Activated naive CD8-positive, alpha-beta T cell (primary cell): ENCODE results near the gene CACNB1.
A peak's percentile ranks its signal among the peaks of the same experiment; 100 is the strongest.
"Not testable (repeated sequence)": the region's sequence is repeated elsewhere in the genome, so short reads cannot be mapped to it uniquely, and the experiment has no call there.

Experiments used
- H3K27ac Mint-ChIP-seq: one replicate; pipeline ENCODE4 v1.8.0; 2021; ENCODE audit warnings: mixed read lengths
- H3K27me3 Mint-ChIP-seq: one replicate; pipeline ENCODE4 v1.8.0; 2021; ENCODE audit warnings: mixed read lengths
- H3K36me3 Mint-ChIP-seq: one replicate; pipeline ENCODE4 v1.8.0; 2021; ENCODE audit warnings: mixed read lengths
- H3K4me1 Mint-ChIP-seq: one replicate; pipeline ENCODE4 v1.8.0; 2021; ENCODE audit warnings: low read depth, mixed read lengths
- H3K4me3 Mint-ChIP-seq: one replicate; pipeline ENCODE4 v1.8.0; 2021; ENCODE audit warnings: mild to moderate bottlenecking, mixed read lengths
- H3K9me3 Mint-ChIP-seq: one replicate; pipeline ENCODE4 v1.8.0; 2021; ENCODE audit warnings: low read depth, mixed read lengths

The CACNB1 gene

DNA sequence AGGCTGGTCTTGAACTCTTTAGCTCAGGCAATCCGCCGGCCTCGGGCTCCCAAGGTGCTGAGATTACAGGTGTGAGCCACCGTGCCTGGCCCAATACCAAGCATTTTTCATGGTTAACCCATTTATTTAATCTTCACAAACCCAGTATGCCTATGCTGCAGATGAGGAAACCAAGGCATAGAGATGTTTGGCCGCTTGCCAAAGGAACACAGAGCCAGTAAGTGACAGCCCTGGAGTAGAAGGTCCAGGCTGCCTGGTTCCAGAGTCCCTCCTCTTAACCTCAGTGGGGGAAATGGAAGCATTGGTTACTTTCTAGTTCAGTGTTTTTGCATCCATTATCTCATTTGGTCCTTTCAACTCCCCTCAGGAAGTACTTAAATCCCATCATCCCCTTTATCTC, 16.2 kb downstream of the CACNB1 start:
- Mint-ChIP-seq H3K4me1 (no peaks in the 10 kb centered on the region), H3K36me3 (peaks cover 6% of the 10 kb centered on the region), H3K9me3 (no peaks in the 10 kb centered on the region), H3K4me3 (no peak overlapping the region), H3K27me3 (no peaks in the 10 kb centered on the region), H3K27ac (no peak overlapping the region)

DNA sequence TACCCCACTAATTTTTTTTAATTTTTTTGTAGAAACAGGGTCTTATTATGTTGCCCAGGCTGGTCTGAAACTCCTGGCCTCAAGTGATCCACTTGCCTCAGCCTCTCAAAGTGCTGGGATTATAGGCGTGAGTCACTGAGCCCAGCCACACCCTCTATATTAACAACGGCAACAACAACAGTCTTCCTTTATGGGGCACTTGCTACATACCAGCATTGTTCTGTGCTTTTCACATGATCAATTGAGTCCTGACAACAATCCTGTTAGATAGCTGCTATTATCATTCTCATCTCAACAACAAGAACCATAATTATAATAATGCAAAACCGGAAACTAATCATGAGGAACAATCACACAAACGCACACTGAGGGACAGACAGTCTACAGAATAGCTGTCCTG, 18.9 kb downstream of the CACNB1 start:
- no peaks in the 10 kb centered on the region for H3K27me3 Mint-ChIP-seq
- H3K36me3 Mint-ChIP-seq, result peaks cover 3% of the 10 kb centered on the region
- H3K27ac Mint-ChIP-seq, result no peak overlapping the region
- H3K4me1 Mint-ChIP-seq, result peaks cover 3% of the 10 kb centered on the region
- H3K4me3 Mint-ChIP-seq, result no peak overlapping the region
- H3K9me3 Mint-ChIP-seq, result no peaks in the 10 kb centered on the region

DNA sequence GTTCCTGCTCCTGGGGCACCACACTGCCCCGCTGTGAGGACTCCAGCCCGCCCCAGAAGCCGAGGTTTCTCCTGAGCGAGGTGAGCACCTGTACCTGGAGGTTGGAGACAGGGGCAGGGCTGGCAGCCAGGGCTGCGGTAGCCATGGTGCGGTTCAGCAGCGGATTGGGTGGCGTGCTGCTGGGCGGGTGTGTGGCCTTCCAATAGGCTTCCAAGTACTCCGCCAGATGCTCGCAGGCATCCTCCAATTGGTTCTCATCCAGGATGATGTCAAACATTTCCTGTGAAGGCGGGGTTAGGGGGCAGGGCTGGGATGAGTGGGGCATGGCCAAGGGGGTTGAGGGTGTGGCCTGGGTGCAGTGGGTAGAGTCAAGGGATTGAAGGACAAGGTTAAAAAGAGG, 20.2 kb downstream of the CACNB1 start:
- Mint-ChIP-seq H3K9me3 (no peaks in the 10 kb centered on the region), H3K36me3 (no peaks in the 10 kb centered on the region), H3K27me3 (no peaks in the 10 kb centered on the region), H3K27ac (no peak overlapping the region), H3K4me3 (no peak overlapping the region), H3K4me1 (peaks cover 11% of the 10 kb centered on the region)

DNA sequence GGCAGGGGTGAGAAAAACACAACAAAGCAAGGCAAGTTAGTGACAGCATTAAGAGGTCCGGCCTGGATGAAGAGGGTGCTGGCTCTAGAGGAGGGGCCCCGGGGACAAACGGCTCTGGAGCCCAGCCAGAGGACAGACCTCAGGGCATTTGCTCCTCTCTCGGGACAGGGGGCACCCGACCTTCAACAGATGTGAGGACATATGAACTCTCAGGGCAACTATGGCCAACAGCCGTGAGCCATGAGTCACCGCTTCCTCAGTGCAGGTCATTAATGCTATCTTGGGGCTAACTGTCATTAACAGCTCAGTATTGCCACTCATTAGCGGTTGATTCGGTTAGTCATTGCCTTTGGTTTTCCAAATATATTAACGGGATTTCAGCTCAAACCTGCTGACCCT, 21.8 kb downstream of the CACNB1 start:
- H3K27ac Mint-ChIP-seq, result no peak overlapping the region
- H3K9me3 Mint-ChIP-seq, result no peaks in the 10 kb centered on the region
- peaks cover 11% of the 10 kb centered on the region for H3K4me1 Mint-ChIP-seq
- no peaks in the 10 kb centered on the region for H3K36me3 Mint-ChIP-seq
- no peaks in the 10 kb centered on the region for H3K27me3 Mint-ChIP-seq
- no peak overlapping the region for H3K4me3 Mint-ChIP-seq

DNA sequence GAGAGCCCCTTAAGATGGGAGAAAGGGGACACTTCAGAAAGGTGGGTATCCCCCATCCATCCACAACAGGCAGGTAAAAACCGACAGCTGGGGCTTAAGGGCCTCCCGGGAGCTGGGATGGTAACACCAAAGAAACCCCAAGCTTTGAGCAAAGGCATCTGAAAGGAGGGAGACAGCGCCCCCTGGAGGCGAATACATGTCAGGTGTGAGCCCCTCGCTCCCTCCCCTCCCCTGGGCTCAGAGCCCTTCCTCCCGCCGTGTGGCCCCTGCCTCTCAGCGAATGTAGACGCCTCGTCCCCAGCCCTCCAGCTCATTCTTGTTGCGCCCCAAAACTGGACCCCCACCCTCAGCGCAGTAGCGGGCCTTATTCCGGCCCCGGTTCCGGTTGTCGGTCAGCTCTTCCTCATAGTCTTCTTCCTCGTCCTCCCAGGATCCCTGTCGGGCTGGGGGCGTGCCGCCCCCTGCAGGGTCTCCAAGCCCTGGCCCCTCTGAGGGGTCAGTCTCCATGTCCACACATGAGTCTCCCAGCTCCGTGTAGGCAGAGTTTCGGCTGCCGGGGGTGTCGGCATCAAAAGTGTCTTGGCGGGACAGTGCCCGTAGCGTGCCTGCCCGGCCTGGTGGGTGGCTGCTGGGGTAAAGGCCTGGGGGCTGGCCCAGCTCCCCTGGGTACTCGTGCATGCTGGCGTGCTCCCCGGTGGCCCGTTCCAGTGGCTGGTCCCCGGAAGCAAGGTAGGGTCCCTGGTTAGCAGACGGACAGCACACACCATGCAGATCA, 22.4 kb downstream of the CACNB1 start:
- Mint-ChIP-seq H3K36me3 (no peaks in the 10 kb centered on the region), H3K27ac (no peak overlapping the region), H3K4me1 (peaks cover 11% of the 10 kb centered on the region), H3K4me3 (no peak overlapping the region), H3K27me3 (no peaks in the 10 kb centered on the region), H3K9me3 (no peaks in the 10 kb centered on the region)

DNA sequence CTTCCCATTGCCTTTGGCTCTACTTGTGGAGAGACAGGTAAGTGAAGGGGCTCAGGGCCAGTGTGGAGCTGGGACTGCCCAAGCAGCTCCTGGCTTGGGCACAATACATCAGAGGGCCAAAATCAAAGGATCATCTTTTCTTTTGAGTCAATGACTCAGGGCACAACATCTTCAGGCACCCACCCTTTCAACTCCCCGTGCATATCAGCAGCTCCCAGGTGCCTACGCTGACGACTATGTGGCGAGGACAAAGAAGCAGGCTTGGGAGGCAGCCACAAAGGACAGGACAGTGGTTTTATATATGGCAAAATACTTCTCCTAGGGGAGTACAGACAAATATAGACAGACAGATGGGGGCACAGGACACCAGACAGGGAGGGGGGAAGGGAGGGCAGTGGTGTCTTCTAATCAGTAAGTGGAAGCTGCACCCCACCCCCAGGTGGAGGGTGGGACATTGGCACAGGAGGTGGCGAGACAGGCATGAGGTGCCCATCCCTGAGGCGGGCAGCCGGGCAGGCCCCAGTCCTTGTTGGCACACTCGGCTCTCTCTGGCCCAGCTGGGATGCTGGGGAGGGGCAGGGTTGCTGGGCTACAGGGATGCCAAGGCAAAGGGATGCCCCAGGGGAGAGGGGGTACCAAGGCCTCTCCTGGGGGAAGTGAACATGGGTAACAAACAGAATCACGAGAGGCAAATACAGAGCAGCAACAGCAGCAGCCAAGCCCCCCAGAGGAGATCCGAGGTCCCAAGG, 23.8 kb downstream of the CACNB1 start:
- H3K4me3 Mint-ChIP-seq, result no peak overlapping the region
- no peaks in the 10 kb centered on the region for H3K9me3 Mint-ChIP-seq
- H3K27me3 Mint-ChIP-seq, result no peaks in the 10 kb centered on the region
- no peak overlapping the region for H3K27ac Mint-ChIP-seq
- H3K4me1 Mint-ChIP-seq, result peaks cover 11% of the 10 kb centered on the region
- H3K36me3 Mint-ChIP-seq, result no peaks in the 10 kb centered on the region

DNA sequence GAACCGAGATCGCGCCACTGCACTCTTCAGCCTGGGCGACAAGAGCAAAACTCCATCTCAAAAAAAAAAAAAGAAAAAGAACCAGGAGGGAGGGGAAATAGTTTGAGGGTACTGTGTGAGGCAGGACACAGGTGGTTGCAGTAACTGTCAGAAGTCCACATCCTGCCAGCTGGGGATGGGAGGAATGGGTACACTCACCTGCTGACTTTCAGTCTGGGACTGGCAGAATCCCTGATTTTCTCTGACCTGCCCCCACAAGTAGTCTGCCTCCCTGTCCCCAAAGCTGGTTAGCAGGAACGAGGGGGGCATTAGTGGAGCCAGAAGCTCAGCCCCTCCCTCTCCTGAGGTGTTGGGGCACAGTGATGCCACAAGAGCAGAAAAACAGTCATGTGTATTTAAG, 24.4 kb downstream of the CACNB1 start:
- Mint-ChIP-seq H3K4me3 (no peak overlapping the region), H3K27me3 (no peaks in the 10 kb centered on the region), H3K36me3 (no peaks in the 10 kb centered on the region), H3K27ac (no peak overlapping the region), H3K4me1 (peaks cover 11% of the 10 kb centered on the region), H3K9me3 (no peaks in the 10 kb centered on the region)

DNA sequence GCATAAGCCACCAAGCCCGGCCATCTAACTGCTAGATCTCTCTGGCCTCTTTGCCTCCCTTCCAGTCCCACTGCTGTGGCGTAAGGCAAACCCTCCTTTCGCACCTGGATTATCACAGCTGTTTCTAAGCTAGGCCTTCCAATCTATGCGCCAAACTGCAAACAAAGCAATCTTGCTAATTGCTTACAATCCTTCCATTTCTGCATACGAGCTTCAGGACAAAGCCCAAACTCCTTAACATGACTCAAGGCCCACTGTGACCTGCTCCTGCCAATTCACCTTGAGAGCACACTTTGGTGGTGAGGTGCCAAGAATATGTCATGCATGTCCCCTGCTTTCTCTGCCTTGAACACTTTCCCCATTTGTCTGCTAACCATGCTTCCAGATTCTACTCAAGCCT, 25.5 kb downstream of the CACNB1 start:
- no peaks in the 10 kb centered on the region for H3K27me3 Mint-ChIP-seq
- no peak overlapping the region for H3K4me3 Mint-ChIP-seq
- no peaks in the 10 kb centered on the region for H3K36me3 Mint-ChIP-seq
- H3K9me3 Mint-ChIP-seq, result no peaks in the 10 kb centered on the region
- peaks cover 17% of the 10 kb centered on the region for H3K4me1 Mint-ChIP-seq
- no peak overlapping the region for H3K27ac Mint-ChIP-seq

DNA sequence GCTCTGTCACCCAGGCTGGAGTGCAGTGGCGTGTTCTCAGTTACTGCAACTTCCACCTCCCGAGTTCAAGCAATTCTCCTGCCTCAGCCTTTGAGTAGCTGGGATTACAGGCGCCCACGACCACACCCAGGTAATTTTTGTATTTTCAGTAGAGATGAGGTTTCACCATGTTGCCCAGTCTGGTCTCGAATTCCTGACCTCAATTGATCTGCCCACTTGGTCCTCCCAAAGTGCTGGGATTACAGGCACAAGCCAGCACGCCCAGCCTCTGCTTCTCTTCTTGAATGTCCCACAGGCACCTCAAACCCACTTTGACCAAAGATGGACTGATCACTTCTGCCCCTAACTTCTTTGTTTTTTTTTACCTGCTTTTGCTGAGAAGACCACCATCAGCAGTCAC, 26.9 kb downstream of the CACNB1 start:
- Mint-ChIP-seq H3K27ac (no peak overlapping the region), H3K9me3 (no peaks in the 10 kb centered on the region), H3K4me1 (peaks cover 25% of the 10 kb centered on the region), H3K27me3 (no peaks in the 10 kb centered on the region), H3K36me3 (no peaks in the 10 kb centered on the region), H3K4me3 (no peak overlapping the region)

DNA sequence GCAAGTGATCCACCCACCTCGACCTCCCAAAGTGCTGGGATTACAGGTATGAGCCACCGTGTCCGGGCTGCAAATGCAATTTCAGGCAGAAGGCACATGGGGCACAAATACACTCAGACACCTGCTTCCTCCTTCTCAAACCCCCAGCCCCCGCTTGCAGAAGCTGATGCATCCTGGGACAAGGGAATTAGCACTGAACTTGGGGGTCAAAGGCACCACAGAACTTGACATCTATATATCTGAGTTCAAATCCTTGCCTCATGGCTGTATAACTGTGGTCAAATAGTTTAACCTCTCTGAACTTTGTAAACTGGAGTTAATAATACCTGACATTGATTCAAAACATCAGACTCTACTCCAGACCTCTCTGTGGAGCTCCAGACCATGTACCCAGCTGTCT, 27.4 kb downstream of the CACNB1 start:
- no peaks in the 10 kb centered on the region for H3K9me3 Mint-ChIP-seq
- H3K4me3 Mint-ChIP-seq, result no peak overlapping the region
- peaks cover 25% of the 10 kb centered on the region for H3K4me1 Mint-ChIP-seq
- H3K27ac Mint-ChIP-seq, result no peak overlapping the region
- H3K36me3 Mint-ChIP-seq, result no peaks in the 10 kb centered on the region
- H3K27me3 Mint-ChIP-seq, result no peaks in the 10 kb centered on the region

DNA sequence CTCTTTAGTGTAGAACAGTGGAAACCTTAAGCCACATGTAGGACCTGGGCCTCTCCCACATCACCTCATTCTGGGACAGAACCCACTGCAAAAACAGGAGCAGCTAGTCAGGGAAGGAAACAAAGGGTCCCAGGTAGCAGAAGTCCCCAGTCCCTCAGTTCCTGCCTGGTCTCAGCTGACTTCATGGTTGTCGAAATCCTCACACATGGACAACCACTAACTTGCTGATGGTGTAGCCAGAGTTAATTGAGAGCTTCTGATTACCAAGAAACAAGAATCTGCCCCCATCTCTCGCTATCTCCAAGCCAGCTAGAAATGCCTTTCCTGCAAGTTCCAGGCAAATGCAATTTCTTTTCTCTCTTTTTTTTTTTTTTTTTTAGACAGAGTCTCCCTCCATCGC, 28.0 kb downstream of the CACNB1 start:
- H3K36me3 Mint-ChIP-seq, result no peaks in the 10 kb centered on the region
- peaks cover 31% of the 10 kb centered on the region for H3K4me1 Mint-ChIP-seq
- H3K27ac Mint-ChIP-seq, result no peak overlapping the region
- no peaks in the 10 kb centered on the region for H3K27me3 Mint-ChIP-seq
- H3K9me3 Mint-ChIP-seq, result no peaks in the 10 kb centered on the region
- no peak overlapping the region for H3K4me3 Mint-ChIP-seq

DNA sequence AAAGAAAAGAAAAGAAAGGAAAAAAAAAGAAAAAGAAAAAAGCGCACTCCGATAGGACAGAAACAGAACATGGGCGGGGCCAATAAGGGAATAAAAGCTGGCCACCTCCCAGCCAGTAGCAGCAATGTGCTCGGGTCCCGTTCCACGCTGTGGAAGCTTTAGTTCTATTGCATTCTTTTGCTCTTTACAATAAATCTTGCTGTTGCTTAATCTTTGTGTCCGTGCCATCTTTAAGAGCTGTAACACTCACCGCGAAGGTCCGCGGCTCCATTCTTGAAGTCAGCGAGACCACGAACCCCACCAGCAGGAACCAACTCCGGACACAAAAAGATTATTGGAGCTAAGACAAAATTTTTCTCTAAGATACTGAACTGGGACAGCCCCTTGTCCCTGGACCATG, 28.4 kb downstream of the CACNB1 start:
- H3K36me3 Mint-ChIP-seq, result no peaks in the 10 kb centered on the region
- no peaks in the 10 kb centered on the region for H3K9me3 Mint-ChIP-seq
- peaks cover 33% of the 10 kb centered on the region for H3K4me1 Mint-ChIP-seq
- H3K4me3 Mint-ChIP-seq, result no peak overlapping the region
- H3K27me3 Mint-ChIP-seq, result no peaks in the 10 kb centered on the region
- H3K27ac Mint-ChIP-seq, result no peak overlapping the region

DNA sequence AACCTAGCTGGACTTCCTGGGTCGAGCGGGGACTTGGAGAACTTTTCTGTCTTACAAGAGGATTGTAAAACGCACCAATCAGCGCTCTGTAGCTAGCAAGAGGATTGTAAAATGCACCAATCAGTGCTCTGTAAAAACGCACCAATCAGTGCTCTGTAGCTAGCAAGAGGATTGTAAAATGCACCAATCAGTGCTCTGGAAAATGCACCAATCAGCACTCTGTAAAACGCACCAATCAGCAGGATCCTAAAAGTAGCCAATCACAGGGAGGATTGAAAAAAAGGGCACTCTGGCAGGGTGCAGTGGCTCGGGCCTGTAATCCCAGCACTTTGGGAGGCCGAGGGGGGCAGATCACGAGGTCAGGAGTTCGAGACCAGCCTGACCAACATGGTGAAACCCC, 29.0 kb downstream of the CACNB1 start:
- not testable (repeated sequence) for H3K27ac Mint-ChIP-seq, H3K36me3 Mint-ChIP-seq, H3K27me3 Mint-ChIP-seq, H3K4me3 Mint-ChIP-seq, H3K9me3 Mint-ChIP-seq
- peaks cover 32% of the 10 kb centered on the region for H3K4me1 Mint-ChIP-seq

DNA sequence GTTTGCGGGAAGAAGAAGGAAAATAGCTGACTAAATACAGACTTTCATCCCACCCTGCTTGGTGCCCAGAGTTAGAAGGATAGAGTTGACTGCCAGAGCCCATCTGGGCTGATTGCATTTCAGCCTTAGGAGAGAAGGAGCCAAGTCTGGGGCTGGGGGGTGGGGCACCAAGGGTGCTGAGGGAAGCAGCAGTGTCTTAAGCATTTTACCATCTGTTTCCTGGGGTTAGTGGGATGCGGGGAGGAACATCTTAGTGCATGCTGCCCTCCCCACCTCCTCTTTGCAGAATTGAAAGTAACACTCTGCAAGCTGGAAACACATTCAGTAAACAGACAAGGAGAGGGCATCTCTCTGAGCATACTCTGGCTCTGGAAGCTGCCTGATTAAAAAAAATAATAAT, 30.0 kb downstream of the CACNB1 start:
- Mint-ChIP-seq H3K4me1 (peaks cover 24% of the 10 kb centered on the region), H3K36me3 (no peaks in the 10 kb centered on the region), H3K9me3 (no peaks in the 10 kb centered on the region), H3K27ac (no peak overlapping the region), H3K27me3 (no peaks in the 10 kb centered on the region), H3K4me3 (no peak overlapping the region)

DNA sequence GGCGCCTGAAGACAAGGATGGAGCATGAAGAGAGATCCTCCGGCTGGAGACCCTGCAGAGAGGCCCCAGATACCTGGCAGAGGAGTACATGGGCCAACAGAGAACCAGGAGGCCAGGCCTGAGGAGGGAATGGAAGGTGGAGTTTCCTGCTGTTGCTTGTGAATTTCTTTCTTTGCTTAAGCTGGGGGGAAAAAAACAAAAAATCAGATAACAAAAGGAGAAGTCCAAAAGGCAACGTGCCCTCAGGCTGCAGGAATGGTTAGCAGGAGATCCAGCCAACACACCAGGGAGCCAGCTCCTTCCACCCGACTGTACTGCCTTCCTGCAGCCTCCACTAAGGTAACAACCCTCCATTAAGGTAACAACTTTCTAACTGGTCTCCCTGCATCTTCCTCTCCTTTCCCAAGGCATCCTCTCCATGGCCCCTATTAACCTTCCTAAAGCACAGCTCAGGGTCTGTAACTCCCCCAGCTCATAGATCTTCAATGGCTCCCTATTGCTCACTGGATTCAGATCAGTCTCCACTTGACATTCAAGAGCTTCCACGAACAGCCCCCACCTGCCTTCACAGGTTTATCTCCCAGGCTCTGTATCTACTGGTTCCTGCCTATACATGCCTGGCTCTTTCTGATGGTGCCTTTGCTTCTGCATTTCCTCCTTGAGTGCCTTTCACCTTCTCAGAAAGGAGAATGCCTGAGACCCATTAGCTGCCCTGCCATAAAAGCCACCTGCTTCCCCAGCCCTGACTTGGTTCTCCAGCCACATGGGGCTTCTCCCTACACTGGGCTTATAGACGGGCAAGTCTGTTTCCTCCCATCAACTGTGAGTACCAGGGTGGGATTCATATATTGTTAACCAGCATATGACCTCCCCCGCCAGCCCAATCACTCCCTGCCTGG, 30.8 kb downstream of the CACNB1 start:
- Mint-ChIP-seq H3K4me1 (peaks cover 24% of the 10 kb centered on the region), H3K4me3 (peak overlapping the region; percentile 72), H3K9me3 (no peaks in the 10 kb centered on the region), H3K27ac (no peak overlapping the region), H3K27me3 (no peaks in the 10 kb centered on the region), H3K36me3 (no peaks in the 10 kb centered on the region)
